Small intestine (tissue), 7 donors: ENCODE results near the gene BAHD1. TPM values are rescaled to one million over a fixed set of nuclear protein-coding genes. Genes with fewer than 3 reads are reported as not detected.

Source experiments
- DNase-seq, 2 donors: peaks; one replicate each; pipeline versions ENCODE4 v3.0.0 to v3.0.0-alpha.2; 2013
- FAIRE-seq: peaks from 2 replicates; lab custom pipeline; 2012; peaks lifted over from hg19 to GRCh38; lab: Jason Lieb, UNC
- H3K27ac ChIP-seq, 3 donors: one replicate each; pipeline ENCODE4 v1.5.1; 2013; ENCODE audit warnings: low read length in 2 of 3, mild to moderate bottlenecking in 2 of 3, control low read depth in 1 of 3, inconsistent platforms in 1 of 3, low read depth in 1 of 3, moderate library complexity in 1 of 3
- H3K27me3 ChIP-seq, 3 donors: one replicate each; pipeline ENCODE4 v1.6.1; 2013; ENCODE audit warnings: low read length in 3 of 3, inconsistent platforms in 1 of 3; ENCODE audit not compliant: control insufficient read depth in 3 of 3, insufficient read depth in 3 of 3
- H3K36me3 ChIP-seq, 3 donors: one replicate each; pipeline ENCODE4 v1.6.1; 2013; ENCODE audit warnings: low read length in 3 of 3, inconsistent platforms in 1 of 3, low read depth in 1 of 3, mild to moderate bottlenecking in 1 of 3, moderate library complexity in 1 of 3; ENCODE audit not compliant: control insufficient read depth in 3 of 3, insufficient read depth in 2 of 3
- H3K4me1 ChIP-seq, 3 donors: one replicate each; pipeline ENCODE4 v1.6.1; 2013; ENCODE audit warnings: low read length in 2 of 3, inconsistent platforms in 1 of 3, low read depth in 1 of 3, mild to moderate bottlenecking in 1 of 3, moderate library complexity in 1 of 3; ENCODE audit not compliant: control insufficient read depth in 3 of 3, insufficient read depth in 2 of 3
- H3K4me3 ChIP-seq, 3 donors: one replicate each; pipeline ENCODE4 v1.5.1; 2013; ENCODE audit warnings: low read length in 3 of 3, control low read depth in 1 of 3, inconsistent platforms in 1 of 3, low read depth in 1 of 3, mild to moderate bottlenecking in 1 of 3, moderate library complexity in 1 of 3
- H3K9me3 ChIP-seq, 2 donors: one replicate each; pipeline ENCODE4 v1.6.1; 2013; ENCODE audit warnings: low read depth in 1 of 2, low read length in 1 of 2; ENCODE audit not compliant: control insufficient read depth in 2 of 2, insufficient read depth in 1 of 2
- WGBS, 3 donors: extraction: QIAGEN DNeasy Blood & Tissue Kit; methylation state at CpG; one replicate each; pipeline ENCODE4 v1.1.7; 2013; 5-methylcytosine and 5-hydroxymethylcytosine counted together
- polyA plus RNA-seq, 4 donors: library from polyadenylated mRNA; stranded (reverse) in 3 of 4; unstranded in 1 of 4; fragments of 200-250 nt in 3 of 4; fragments of 120-200 nt in 1 of 4; gene quantifications; one replicate each; pipeline versions ENCODE4 v1.2.1 to v1.2.3, GENCODE V29; 2013
- donor health status: healthy with polysubstance abuse.
- donor health status: control.
- donor health status: control.
- donor health status: Bipolar disorder and iron deficiency.
- donor health status: healthy.

The BAHD1 gene
- polyA plus RNA-seq, 4 donors, result 10.7 to 32.5 (median 12.5) TPM

DNA sequence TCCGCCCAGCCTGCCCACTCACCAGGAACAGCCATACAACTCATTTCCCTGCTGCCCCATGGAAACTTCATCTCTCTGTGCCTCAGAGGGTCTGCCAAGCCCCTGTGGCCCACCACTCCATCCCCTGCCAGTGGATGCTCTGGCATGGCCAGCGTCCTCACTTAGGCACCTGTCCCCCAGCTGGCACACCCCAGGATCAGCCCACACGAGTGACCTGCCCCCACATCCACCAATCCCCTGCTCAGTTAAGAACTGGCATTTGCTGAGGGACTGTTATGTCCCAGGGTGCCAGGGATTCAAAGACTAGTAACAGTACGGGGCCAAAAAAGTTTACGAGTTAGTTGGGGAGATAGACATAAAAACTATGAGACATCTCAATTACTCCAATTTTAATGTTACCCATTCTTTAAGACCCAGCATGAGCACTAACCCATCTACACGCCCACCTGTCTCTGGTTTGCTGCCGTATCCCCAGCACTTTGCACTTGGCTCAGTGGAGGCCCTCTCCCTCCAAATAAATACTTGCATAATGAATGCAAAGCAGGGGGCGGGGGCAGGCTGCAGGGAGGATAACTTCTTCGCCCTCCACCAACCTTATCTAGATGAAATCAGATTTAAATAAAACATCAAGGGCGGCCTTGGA is 11.6 kb upstream of the BAHD1 start:
- H3K4me1 ChIP-seq, result peaks cover 0 to 4% (median 0%) of the 10 kb centered on the region in 3 donors
- H3K27me3 ChIP-seq, result peaks cover 0 to 3% (median 0%) of the 10 kb centered on the region in 3 donors
- 83 to 91% (median 89%) methylated on average over 9 to 10 of the region's 10 CpGs for WGBS, 3 donors
- H3K4me3 ChIP-seq, result no peak overlapping the region
- no peaks in the 10 kb centered on the region for H3K9me3 ChIP-seq
- FAIRE-seq, result no peak
- no peak for DNase-seq
- no peak overlapping the region for H3K27ac ChIP-seq
- H3K36me3 ChIP-seq, result peaks cover 0 to 8% (median 0%) of the 10 kb centered on the region in 3 donors

DNA sequence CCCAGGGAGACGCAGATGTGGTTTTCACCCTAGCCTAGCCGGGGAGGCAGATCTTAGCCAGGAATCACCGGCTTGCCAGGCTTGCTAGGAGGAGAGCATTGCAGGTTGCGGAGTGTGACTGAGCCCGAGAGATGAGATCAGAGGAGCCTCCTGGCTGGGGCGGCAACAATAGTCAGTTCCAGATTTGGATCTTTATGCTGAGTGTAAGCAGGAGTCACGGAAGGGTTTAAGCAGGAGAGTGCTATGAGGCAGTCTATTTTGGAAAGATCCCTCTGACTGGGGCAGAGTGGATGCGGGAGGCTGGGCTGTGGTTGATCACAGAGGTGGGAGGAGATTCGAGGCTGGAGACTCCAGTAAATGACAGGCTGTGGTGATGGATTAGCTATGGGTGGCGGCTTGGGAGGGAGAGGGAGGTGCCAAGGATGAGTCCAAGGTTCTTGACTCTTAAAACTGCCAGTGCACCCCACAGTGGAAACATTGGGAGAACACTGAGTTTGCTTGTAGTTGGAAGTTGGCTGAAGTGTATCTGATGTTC is 10.4 kb upstream of the BAHD1 start:
- WGBS, 3 donors, result 10 to 45% (median 32%) methylated on average over 10 of the region's 10 CpGs
- no peak overlapping the region for H3K4me3 ChIP-seq
- H3K4me1 ChIP-seq, result peaks cover 0 to 6% (median 0%) of the 10 kb centered on the region in 3 donors
- FAIRE-seq (no peak), DNase-seq (peak; percentile 56 to 79)
- no peaks in the 10 kb centered on the region for H3K9me3 ChIP-seq
- H3K27me3 ChIP-seq, result peaks cover 0 to 11% (median 1%) of the 10 kb centered on the region in 3 donors
- H3K36me3 ChIP-seq, result peaks cover 0 to 8% (median 0%) of the 10 kb centered on the region in 3 donors
- no peak overlapping the region for H3K27ac ChIP-seq

DNA sequence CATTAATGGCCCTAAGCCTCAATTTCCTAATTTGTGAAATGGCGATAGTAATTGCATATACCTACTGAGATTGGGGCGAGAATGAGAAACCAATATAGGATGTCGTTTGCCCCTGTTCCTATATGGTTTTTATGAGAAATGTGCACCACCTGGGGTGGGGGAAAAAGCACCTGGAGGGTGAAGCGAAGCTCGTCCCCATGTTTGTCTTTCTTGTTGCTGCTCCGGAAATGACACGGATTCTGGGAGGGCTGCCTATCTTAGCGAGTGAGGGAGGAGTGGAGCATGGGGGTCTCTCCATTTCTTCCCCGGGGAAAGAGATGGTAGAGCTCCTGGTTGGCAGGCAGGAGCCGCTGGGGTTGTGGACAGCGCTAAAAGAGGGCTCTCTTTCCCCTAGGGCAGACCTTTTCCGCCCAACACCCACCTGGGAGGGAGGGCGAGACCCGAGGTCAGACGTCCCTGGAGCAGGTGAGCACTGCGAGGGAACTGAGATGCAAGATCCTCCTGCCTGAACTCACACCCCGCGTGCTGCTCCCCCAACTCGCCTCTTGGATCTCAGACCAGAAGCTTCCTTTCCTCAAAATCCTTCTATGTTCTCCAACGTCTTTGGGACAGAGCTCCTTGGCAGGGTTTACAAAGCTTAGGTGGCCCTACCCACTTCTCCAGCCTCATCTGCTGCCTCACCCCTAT is 5.6 kb upstream of the BAHD1 start:
- H3K27me3 ChIP-seq, result peaks cover 0 to 59% (median 12%) of the 10 kb centered on the region in 3 donors
- H3K4me1 ChIP-seq, result peaks cover 0 to 43% (median 3%) of the 10 kb centered on the region in 3 donors
- FAIRE-seq (no peak), DNase-seq (no peak)
- H3K9me3 ChIP-seq, result no peaks in the 10 kb centered on the region
- 50 to 59% (median 58%) methylated on average over 19 to 20 of the region's 20 CpGs for WGBS, 3 donors
- peaks cover 0 to 4% (median 0%) of the 10 kb centered on the region in 3 donors for H3K36me3 ChIP-seq
- peak overlapping the region in 1 of 3 donors; percentile 9 for H3K4me3 ChIP-seq
- H3K27ac ChIP-seq, result no peak overlapping the region

DNA sequence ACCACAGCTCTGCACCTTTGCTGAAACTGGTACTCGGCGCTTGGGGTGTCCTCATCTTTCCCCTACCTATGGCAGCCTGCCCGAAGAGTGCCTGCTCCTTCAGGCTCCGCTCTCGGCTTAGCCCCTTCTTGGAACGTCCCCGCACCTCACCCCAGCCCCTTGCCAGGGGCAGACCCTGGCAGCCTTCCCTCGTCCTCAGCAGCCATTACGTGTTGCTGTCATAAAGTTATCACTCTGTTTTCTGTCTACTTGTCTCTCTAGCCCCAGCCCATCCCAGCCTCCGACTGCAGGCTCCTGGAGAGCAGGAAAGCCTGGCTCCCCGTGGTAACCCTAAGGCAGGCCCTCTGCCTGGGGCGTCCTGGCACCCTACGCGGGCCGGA is 5.1 kb upstream of the BAHD1 start:
- 7 to 20% (median 9%) methylated on average over 15 of the region's 15 CpGs for WGBS, 3 donors

DNA sequence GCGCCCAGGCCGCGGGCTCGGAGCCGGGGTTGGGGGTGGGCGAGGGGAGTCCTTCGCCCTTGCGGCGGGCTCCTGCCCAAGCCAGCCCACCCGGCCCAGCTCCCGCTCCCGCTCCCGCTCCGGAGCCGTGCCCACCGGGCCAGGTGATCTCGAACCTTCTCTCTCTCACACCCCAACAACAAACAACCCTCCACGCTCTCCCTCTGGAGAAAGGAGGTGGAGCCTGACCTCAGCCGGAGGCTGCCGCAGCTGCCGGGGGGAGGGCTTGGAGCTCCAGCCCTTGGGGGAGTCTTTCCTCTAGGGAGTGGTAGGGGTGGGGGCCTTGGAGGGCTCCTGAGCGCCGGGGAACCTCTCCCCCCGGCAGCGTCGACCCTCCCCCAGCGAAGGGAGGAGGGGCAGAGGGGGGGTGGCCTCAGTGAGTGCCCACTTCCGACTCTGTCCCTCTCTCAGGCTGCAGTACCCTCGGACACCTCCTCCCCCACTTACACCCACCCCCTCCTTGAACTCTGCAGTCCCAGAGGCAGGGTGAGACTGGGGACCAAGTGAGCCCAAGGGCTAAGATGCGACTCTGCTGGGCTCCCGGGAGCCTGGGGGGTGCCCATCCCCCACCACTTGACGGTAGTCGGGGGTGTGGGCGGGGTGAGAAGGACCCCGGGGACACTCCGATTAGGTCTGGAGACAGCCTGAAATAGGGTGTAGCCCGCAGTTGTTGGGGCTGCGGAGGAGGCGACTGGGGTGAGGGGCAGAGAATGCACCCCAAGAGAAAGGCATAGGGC is 4.4 kb upstream of the BAHD1 start:
- FAIRE-seq (no peak), DNase-seq (peak; percentile 36 to 67)
- no peaks in the 10 kb centered on the region for H3K9me3 ChIP-seq
- H3K27me3 ChIP-seq, result peaks cover 0 to 62% (median 12%) of the 10 kb centered on the region in 3 donors
- peaks cover 0 to 42% (median 3%) of the 10 kb centered on the region in 3 donors for H3K4me1 ChIP-seq
- no peak overlapping the region for H3K27ac ChIP-seq
- H3K36me3 ChIP-seq, result peaks cover 0 to 4% (median 0%) of the 10 kb centered on the region in 3 donors
- peak overlapping the region; percentile 7 to 30 (median 16) for H3K4me3 ChIP-seq
- 0% methylated on average over 29 to 37 of the region's 39 CpGs for WGBS, 3 donors

More for the DNA sequence above, 5.1 kb upstream of the BAHD1 start:
- Histone ChIP-seq H3K4me1 (peaks cover 0 to 44% (median 3%) of the 10 kb centered on the region in 3 donors), H3K27me3 (peaks cover 0 to 62% (median 12%) of the 10 kb centered on the region in 3 donors), H3K9me3 (no peaks in the 10 kb centered on the region), H3K4me3 (peak overlapping the region in 2 of 3 donors; percentile 9 to 16), H3K36me3 (peaks cover 0 to 4% (median 0%) of the 10 kb centered on the region in 3 donors), H3K27ac (no peak overlapping the region)
- FAIRE-seq (no peak), DNase-seq (peak in 1 of 2 donors; percentile 39)

DNA sequence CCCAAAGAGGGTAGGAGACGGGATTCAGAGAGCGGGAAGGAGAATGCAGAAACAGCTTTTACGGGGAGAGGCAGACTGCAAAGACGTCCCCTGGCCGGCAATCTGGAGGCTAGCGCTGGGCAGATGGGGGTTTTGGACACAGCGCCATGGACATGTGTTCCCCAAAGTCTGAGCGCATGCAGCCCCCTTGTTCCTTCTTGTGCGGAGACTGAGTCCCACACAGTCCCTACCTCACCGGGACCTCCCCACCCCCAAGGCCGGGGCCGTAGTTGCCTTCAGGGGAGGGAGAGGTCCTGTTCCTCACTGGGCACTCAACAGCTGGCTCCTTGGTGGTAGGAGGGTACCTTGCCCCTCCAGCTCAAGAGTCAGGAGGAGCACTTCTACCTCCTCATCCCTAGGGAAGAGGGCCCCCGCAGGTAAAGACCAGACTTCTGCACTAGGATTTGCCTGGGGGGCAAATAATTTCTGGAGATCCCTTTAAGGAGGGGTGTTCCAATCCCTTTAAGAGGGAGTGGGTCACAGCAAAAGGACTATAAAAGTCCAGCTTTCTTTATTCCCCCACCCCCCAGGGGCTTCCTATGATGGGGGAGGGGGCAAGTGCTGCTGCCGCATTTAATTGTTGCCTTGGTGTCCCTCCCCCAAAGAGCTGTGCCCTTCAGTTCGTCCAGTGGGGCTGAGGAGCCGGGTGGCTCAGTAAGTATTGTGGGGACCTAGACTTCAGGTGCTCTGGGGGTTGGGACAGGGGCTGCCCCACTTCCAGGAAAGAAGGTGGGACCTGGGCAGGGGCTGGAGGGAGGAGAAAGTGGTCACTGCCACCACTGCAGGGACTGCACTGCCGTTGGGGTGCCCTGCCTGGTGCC is 3.6 kb upstream of the BAHD1 start:
- Histone ChIP-seq H3K36me3 (peaks cover 0 to 4% (median 0%) of the 10 kb centered on the region in 3 donors), H3K4me3 (peak overlapping the region in 1 of 3 donors; percentile 30), H3K9me3 (no peaks in the 10 kb centered on the region), H3K27me3 (peaks cover 0 to 62% (median 12%) of the 10 kb centered on the region in 3 donors), H3K27ac (no peak overlapping the region), H3K4me1 (peaks cover 0 to 42% (median 3%) of the 10 kb centered on the region in 3 donors)
- FAIRE-seq, result no peak
- no peak for DNase-seq
- WGBS, 3 donors, result 11 to 29% (median 28%) methylated on average over 17 of the region's 17 CpGs

DNA sequence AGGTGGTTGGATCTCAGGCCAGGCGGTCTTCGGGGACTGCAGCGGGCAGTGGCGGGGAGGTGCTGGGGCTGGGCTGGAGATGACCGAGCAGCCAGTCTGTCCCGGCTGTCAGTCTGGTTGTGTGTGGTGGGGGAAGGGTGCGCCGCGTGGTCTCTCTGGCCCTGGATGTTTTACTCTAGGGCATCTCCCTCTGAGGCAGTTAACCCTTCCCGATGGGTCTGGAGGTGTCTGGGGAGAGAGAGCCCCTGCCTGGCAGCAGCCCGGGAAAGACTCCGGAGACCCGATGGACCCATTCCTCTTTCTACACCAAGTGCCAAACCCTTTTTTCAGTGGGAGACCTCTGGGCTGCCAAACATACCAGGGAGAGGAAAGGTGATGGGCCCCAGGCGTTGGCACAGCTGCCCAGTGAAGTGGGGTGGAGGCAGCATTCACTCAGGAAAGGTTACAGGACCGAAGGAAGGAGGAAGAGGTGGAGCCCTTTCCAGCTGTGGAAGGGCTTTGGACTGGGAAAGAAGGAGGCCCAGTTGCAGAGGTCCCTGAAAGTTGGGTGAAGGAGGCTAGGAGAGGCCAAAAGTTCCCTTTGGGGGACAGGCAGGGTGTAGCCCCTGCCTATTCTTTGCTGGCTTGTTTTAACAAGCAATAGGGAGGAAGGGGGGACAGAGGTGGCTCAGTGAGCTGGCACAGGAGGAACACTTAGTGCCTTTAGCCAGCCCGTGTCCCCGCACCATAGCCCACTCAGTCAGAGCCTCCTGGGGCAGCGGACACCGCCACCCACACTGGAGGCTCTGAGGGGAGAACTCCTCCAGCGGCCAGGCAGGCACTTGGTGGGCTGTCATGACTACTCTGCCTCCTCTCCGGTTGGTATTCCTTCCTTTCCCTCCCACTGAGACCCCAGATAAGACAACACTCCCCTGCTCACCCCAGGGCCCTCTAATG is 2.7 kb upstream of the BAHD1 start:
- FAIRE-seq, result no peak
- Histone ChIP-seq H3K27ac (no peak overlapping the region), H3K27me3 (peaks cover 0 to 62% (median 12%) of the 10 kb centered on the region in 3 donors), H3K4me3 (no peak overlapping the region), H3K4me1 (peaks cover 3 to 49% (median 3%) of the 10 kb centered on the region in 3 donors), H3K36me3 (no peaks in the 10 kb centered on the region), H3K9me3 (no peaks in the 10 kb centered on the region)
- no peak for DNase-seq
- 55 to 75% (median 71%) methylated on average over 21 of the region's 21 CpGs for WGBS, 3 donors
